ENCODE measurements around the gene MYLK.
A peak's percentile ranks its signal among the peaks of the same experiment; 100 is the strongest.

The MYLK gene

DNA sequence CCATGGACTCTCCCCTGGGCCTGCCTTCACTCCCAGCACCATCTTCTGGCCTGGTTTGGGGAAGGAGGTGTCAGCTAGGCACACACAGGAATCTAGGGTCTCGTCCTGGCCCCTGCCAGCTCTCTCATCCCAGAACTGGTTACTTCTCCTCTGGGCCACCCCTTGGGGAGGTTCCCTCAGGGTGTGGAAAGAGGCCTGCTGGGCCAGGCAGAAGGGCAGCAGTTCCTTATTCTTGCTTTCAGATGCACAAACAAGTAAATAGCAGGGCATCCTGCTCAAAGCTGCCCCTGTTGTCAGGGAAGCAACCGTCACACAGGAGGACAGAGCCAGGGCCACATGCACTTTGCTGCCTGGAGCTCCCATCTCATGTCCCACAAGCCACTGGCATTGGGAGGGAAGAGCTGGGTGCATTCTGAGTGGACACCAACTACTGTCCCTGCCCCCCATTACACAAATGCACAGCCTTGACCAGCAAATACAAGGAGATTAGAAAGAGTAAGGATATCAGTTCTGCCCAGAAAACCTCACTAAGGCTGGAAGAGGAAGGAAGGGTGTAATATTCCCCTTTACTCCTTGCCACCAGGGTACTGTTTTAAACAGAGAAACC, 190.4 kb downstream of the MYLK start:
- no peak for DNase-seq

GRCh38 chr3:123692671-123693070, 191.5 kb downstream of the MYLK start:
- DNase-seq: no peak

- DNase-seq: no peak
Measured at GRCh38 chr3:123692041-123692440, 192.1 kb downstream of the MYLK start.

DNA sequence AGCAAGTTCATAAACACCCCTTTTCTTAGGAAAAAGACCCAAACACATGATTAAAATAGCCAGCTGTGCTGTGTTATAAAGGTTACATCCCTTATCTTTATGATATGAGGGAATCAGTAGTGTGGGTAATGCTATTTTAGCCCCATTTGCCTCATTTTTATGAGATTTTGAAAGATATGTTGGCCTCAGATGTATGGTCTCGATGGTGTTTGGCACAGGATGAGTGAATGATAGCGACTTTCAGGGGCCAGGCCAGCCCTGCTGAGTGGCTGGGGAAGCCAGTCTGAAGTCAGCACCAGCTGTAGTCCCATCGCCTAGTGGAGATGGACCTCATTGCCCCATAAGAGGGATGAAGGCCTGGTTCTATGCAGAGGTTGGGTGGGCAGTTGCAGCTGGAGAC, 194.3 kb downstream of the MYLK start:
- no peak for DNase-seq

DNA sequence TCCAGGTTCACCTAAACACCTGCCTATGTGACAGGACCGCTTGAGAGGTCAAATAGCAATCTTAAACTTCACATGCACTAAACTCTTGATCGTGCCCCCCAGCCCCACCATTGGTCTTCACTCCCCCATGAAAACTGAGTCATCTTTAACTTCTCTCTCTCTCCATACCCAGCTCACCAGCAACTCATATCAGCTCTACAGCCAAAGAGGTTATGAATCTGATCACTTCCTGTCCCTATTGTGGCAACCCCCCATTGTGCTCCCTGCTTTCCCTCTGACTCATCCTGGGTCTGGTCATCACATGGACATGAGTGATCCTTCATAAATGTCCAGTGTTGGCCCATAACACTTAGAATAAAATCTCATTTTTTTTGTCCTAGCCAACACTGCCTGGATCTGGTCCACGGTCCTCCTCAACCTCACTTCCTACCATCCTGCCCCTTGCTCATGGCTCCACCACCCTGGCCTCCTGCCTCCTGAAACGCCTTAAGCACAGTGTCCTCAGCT, 195.8 kb downstream of the MYLK start:
- no peak for DNase-seq

DNA sequence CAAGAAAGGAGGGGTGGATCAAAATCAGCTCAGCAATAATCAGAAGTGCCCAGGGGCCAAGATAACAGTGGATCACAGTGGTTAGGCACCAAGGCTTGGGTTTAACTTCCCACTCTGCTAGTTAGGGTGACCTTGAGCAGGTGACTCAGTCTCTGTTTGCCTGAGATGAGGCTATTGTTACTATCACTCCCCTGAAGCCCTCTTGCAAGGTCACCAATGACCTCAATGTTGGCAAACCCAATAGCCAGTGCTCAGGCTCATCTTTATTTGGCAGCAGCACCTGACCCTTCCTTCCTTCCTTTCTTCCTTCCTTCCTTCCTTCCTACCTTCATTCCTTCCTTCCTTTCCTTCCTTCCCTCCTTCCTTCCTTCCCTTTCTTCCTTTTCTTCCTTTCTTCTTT, 196.8 kb downstream of the MYLK start:
- no peak for DNase-seq

DNA sequence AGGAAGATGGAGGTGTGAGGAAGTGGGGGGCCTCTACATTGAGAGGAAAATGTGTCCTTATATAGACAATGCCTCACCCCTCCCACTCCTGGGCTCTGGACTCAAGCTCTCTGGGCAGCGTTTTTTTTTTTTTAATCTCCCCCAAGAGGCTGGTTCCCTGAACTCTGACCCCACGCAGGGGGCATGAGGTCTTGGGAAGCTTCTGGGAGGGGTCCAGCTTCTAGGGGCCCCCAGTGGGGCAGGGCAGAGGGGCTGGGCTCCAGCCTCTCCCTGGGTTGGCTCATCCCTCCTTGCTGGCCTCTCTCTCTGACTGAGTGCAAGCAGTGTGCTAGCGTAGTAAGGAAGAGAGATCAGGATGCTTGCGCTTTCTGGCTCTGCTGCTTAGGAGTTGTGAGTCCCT, 197.9 kb downstream of the MYLK start:
- DNase-seq: no peak

DNA sequence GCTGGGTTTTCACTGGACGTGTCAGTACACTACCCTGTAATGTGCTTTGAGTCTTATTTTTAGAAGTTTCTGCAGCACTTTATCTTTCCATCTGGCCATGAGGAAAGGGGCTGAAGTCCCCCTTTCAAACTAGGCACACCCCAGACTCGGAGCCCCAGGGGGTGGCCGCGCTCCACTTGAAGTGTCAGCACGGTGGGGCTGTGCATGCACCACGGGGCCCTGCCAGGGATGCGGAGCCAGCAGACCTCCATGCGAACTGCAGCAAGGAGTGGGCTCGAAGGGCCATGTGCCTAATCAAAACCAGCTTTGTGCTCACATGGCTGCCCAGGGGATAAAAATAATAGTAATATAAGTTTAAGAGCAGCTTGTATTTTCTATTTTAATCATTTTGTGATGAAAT, 198.4 kb downstream of the MYLK start:
- DNase-seq: no peak

DNA sequence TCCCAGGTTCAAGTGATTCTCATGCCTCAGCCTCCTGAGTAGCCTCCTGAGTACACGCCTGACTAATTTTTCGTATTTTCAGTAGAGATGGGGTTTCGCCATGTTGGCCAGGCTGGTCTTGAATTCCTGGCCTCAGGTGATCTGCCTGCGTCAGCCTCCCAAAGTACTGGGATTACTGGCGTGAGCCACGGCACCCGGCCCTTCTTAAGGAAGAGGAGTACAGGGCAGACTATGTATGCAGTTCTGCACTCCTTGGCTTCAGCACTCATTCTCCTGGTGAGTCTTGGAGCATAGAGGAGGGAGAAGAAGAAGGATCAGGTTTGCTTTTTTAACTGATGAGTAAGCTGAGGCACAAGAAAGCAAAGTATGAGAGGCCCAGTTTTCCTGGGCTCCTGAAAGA, 199.5 kb downstream of the MYLK start:
- no peak for DNase-seq

GRCh38 chr3:123684209-123684608, 199.9 kb downstream of the MYLK start:
- DNase-seq: no peak

- DNase-seq: no peak
Measured at GRCh38 chr3:123683505-123684154, 200.5 kb downstream of the MYLK start.

DNA sequence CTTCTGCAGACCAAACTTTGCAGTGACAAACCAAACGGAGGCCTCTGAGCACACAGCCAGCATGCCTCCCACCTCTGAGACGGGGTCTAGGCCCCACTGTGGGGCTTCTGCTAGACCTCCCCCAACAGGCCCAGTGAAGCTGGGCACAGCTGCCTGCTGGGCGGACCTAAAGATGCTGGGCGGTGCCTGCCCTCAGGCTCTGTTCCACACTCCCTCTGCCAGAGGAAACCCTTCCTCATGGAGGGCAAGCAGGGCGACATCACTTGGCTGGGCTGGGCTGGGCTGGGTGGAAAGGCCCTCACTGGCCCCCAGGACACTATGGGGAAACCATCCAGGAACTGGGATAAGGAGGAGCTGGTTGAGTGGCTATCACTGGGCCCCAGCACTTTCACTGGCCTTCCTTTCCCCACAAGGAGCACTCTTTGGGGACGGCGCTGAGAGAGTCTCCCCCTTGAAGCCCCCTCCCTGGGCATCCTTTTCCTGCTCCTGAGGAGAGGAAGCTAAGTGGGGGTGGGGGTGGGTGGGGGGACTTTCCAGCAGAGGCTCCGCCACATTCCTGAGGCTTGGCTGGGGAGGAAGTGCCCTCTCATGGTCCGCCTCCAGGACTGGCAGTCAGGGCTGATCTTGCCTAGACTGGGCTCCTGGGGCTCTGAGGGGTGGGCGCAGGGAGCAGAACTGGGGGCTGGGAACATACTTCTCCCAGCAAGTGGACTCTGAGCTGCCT, 201.2 kb downstream of the MYLK start:
- DNase-seq: no peak

GRCh38 chr3:123682302-123682701, 201.8 kb downstream of the MYLK start:
- no peak for DNase-seq

- DNase-seq: no peak
Measured at GRCh38 chr3:123679712-123680386, 204.3 kb downstream of the MYLK start.

DNA sequence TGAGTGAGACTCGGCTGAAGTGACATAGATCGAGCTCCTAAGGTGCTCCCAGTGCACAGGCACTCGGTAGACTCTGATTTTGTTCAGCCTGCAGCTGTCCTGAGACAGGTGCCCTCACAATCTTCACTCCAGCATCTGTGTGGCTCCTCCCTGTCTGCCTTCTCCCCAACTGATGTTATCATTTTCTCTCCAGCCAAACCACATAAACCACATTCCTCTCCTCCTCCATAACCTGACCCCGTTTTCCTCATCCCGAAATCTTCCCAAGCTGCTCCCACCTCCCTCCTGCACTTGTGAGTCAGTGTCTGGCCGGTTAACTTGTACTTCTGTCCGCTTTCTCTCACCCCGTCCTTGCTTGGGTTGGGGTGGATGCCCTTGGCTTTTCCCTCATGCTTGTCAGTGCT, 206.0 kb downstream of the MYLK start:
- DNase-seq: peak; percentile 84

- no peak for DNase-seq
Measured at GRCh38 chr3:123672429-123673146, 211.5 kb downstream of the MYLK start.

DNA sequence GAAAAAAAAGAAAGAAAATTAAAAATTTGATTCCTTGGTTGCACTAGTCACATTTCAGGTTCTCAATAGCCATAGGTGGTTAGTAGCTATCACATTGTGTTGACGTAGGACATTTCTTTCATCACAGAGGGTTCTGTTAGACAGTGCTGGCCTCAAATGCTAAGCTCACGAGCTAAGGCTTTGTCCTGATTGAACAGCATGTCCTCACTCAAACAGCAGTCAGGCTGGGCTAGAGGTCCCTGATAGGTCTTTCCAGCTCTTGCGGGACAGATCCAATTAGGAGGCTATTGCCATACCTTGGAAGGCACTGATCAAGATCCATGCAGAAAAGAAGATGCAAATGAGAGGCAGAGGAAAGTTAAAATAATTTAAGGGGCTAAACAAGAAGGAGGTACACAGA, 213.4 kb downstream of the MYLK start:
- DNase-seq: no peak

DNA sequence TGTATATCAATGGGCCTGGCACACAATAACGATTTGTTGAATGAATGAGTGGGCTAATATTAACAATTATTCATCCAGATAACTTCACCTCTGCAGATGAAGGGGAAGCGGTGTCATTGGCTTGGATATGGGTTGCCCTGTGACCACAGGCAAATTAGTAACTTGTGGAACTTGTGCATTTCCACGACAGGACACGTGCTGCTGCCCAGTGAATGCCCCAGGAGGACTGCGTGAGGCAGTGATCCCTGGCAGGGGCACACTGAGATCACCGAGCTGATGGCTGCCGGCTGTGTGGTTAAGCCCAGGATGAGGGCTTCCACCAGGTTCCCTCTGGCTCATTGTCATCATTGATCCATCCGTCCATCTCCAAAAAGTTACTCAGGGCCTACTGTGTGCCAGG, 215.2 kb downstream of the MYLK start:
- no peak for DNase-seq

GRCh38 chr3:123667784-123668183, 216.3 kb downstream of the MYLK start:
- no peak for DNase-seq

DNA sequence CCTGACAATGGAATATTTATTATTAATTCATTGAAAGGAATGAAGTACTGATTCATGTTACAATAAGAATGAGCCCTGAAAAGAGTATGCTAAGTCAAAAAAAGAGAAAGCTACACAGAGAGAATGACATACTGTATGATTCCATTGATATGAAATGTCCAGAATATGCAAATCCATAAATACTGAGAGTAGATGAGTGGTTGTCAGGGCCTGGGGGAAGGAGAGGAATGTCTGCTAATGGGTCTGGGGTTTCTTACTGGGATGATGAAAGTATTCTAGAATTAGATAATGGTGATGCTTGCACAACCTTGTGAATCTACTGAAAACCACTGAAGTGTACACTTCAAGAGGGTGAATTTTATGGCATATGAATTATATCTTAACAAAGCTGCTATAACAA, 219.4 kb downstream of the MYLK start:
- DNase-seq: no peak

DNA sequence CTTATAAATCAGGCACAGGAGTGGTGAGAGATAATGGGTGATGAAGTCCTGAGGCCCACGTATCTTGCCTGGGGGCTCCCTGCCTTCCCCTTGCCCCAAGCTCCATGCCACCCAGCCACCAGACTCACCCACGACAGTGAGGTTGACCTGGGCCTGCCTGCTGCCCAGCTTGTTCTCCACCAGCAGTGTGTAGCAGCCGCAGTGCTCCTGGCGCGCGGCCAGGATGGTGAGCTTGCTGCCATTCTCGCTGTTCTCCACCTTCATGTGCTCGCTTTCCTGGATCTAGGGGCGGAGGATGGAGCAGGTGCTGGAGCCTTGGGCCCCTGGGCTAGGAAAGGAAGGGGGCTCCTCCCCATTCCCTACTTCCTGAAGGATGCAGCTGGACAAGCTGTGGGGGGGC, 220.2 kb downstream of the MYLK start:
- no peak for DNase-seq

DNA sequence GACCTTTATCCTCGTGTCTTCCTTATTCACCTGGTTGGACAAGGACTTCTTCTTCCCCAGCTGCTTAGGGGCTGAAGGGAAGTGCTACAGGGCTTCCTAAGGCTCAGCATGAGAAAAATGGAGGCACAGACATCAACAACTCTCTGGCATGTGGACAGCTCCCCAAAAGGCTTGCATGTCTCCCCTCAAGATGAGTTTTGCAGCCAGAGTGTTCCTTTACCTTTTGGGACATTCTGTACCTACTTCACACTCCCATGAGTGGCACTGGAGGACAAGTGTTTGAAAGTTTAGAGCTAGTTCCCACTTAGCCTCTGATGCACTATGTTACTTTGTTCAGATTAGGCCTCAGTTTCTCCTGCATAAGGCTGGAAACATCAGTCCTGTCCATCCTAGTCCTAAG, 222.2 kb downstream of the MYLK start:
- no peak for DNase-seq

GRCh38 chr3:123660900-123661299, 223.2 kb downstream of the MYLK start:
- no peak for DNase-seq

All from islet precursor cell (in vitro differentiated cells).